Vagina (tissue), 2 donors: Measurements from ENCODE around the gene SEC31A.

Experiments
- POLR2A ChIP-seq, 2 donors: fragments of 450-650 bp; IDR thresholded peaks; one replicate each; pipeline ENCODE4 v1.6.1; 2017; ENCODE audit warnings: antibody characterized with exemption in 2 of 2, mild to moderate bottlenecking in 2 of 2, moderate library complexity in 2 of 2
- POLR2AphosphoS5 ChIP-seq, 2 donors: sonication (generic); formaldehyde crosslinking; IDR thresholded peaks; one replicate each; pipeline ENCODE4 v1.9.0; 2017; ENCODE audit warnings: antibody characterized with exemption in 2 of 2, mild to moderate bottlenecking in 2 of 2, low read depth in 1 of 2; ENCODE audit not compliant: insufficient read depth in 1 of 2
- TF ChIP-seq, protein P1 (sequence below), 3 experiments: fragments of 450-650 bp in 2 of 3; fragments of 200-600 bp in 1 of 3; sonication (generic) in 1 of 3; IDR thresholded peaks; one replicate each; pipeline ENCODE4 v1.5.1; 2017 to 2019; ENCODE audit warnings: antibody characterized with exemption in 3 of 3, mild to moderate bottlenecking in 2 of 3, moderate library complexity in 2 of 3

DNA sequence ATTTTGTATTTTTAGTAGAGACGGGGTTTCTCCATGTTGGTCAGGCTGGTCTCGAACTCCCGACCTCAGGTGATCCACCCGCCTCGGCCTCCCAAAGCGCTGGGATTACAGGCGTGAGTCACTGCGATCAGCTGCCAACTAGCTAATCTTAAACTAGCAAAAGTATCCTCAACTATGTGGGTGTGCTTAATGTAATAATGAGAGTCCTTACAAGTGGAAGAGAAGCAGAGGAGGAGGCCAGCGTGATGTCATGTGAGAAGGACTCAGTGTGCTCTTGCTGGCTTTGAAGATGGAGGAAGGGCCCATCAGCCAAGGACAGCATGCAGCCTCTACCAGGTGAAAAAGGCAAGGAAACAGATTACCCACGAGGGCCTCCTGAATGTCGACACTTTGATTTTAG lies 111.9 kb downstream of the SEC31A start:
- TF ChIP-seq POLR2AphosphoS5 (IDR thresholded peaks at IDR 0.05; ENCODE audit: insufficient read depth in 1 of 2, low read depth in 1 of 2) (no peak), POLR2A (IDR thresholded peaks at IDR 0.05) (no peak)
- TF ChIP-seq, protein P1, sequence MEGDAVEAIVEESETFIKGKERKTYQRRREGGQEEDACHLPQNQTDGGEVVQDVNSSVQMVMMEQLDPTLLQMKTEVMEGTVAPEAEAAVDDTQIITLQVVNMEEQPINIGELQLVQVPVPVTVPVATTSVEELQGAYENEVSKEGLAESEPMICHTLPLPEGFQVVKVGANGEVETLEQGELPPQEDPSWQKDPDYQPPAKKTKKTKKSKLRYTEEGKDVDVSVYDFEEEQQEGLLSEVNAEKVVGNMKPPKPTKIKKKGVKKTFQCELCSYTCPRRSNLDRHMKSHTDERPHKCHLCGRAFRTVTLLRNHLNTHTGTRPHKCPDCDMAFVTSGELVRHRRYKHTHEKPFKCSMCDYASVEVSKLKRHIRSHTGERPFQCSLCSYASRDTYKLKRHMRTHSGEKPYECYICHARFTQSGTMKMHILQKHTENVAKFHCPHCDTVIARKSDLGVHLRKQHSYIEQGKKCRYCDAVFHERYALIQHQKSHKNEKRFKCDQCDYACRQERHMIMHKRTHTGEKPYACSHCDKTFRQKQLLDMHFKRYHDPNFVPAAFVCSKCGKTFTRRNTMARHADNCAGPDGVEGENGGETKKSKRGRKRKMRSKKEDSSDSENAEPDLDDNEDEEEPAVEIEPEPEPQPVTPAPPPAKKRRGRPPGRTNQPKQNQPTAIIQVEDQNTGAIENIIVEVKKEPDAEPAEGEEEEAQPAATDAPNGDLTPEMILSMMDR (IDR thresholded peaks at IDR 0.05) = no peak
